GM12878 (cell line): ENCODE measurements around the gene BCL2L12. TPM values are rescaled to one million over a fixed set of nuclear protein-coding genes. Genes with fewer than 3 reads are reported as not detected.
A peak's percentile ranks its signal among the peaks of the same experiment; 100 is the strongest.

Experiments used
- CHD1 ChIP-seq: IDR thresholded peaks from 2 replicates; pipeline ENCODE4 v1.6.1; 2012; ENCODE audit warnings: low read depth, low read length, improper control_type of control experiment
- EED ChIP-seq: sonication (generic); IDR thresholded peaks from 2 replicates; pipeline ENCODE4 v1.6.1; 2016; ENCODE audit warnings: antibody characterized with exemption, low read depth
- ELK1 ChIP-seq: IDR thresholded peaks from 2 replicates; pipeline ENCODE4 v1.6.1; 2012; ENCODE audit warnings: low read depth, low read length, improper control_type of control experiment
- MTA2 ChIP-seq: fragments of 450-650 bp; IDR thresholded peaks from 2 replicates; pipeline ENCODE4 v1.6.1; 2016; ENCODE audit warnings: low read depth, mild to moderate bottlenecking, moderate library complexity
- SMARCA5 ChIP-seq: fragments of 450-650 bp; IDR thresholded peaks from 2 replicates; pipeline ENCODE4 v1.6.1; 2017; ENCODE audit warnings: mild to moderate bottlenecking
- ZNF687 ChIP-seq: fragments of 450-650 bp; IDR thresholded peaks from 2 replicates; pipeline ENCODE4 v1.6.1; 2017; ENCODE audit warnings: mild to moderate bottlenecking, moderate library complexity
- polyA plus RNA-seq, 11 experiments: library from polyadenylated mRNA; depleted of rRNA in 4 of 11; unstranded in 6 of 11; stranded (reverse) in 5 of 11; fragments of >200 nt; fragmentation: Nextera tagmentation in 4 of 11; fragmentation: Illumina TruSeq in 1 of 11; extraction: Ambion mirVana in 4 of 11; extraction: Trizol in 1 of 11; gene quantifications; 1 replicate in 1 of 11; 2 replicates in 10 of 11; pipeline versions ENCODE4 v1.2.1 to v1.2.3, GENCODE V29; 2011 to 2016; ENCODE audit warnings: inconsistent platforms in 2 of 11, missing spikeins in 2 of 11, low read depth in 1 of 11
- total RNA-seq, 4 experiments: library from RNA; depleted of rRNA in 3 of 4; stranded (reverse); fragments of >200 nt in 3 of 4; fragmentation: Illumina TruSeq in 1 of 4; extraction: Trizol in 1 of 4; gene quantifications; 2 replicates each; pipeline versions ENCODE4 v1.2.1 to v1.2.3, GENCODE V29; 2013 to 2021

BCL2L12 gene
- total and polyA plus RNA-seq, 10 of the 15 experiments (the other 5 are each of a cell fraction or from before 2014, with no cell fraction given), result 1.8 to 143 (median 50.4) TPM

GRCh38 chr19:49677231-49677900, 11.6 kb downstream of the BCL2L12 start, which contains the start of gene PRMT1 (continued):
- peak; percentile 60; the same call in 1 of the 2 replicates for TF ChIP-seq EED
- TF ChIP-seq MTA2, result 0 out of 2 replicates have a peak, but pooled peaks have one; percentile 28
- peak; percentile 18; the same call in 1 of the 2 replicates for TF ChIP-seq ZNF687
- peak; percentile 91; the same call in 1 of the 2 replicates for TF ChIP-seq CHD1
- TF ChIP-seq ELK1, result no peak
- peak; percentile 95 for TF ChIP-seq SMARCA5
